Head of caudate nucleus (tissue), 42 donors: Measurements from ENCODE around the gene TM4SF5.
A peak's percentile ranks its signal among the peaks of the same experiment; 100 is the strongest.
"Not testable (repeated sequence)": the region's sequence is repeated elsewhere in the genome, so short reads cannot be mapped to it uniquely, and the experiment has no call there.

Source experiments
- DNase-seq, 42 donors: peaks; one replicate each; pipeline versions ENCODE4 v3.0.0 to v3.0.0-alpha.2; 2020 to 2021; ENCODE audit warnings: mixed read lengths in 7 of 42
- intact Hi-C: fragments of 100-400 bp; cut with DNase I; formaldehyde crosslinking; loops from one replicate; pipeline ENCODE4 v1.15.0; 2022

The TM4SF5 gene

DNA sequence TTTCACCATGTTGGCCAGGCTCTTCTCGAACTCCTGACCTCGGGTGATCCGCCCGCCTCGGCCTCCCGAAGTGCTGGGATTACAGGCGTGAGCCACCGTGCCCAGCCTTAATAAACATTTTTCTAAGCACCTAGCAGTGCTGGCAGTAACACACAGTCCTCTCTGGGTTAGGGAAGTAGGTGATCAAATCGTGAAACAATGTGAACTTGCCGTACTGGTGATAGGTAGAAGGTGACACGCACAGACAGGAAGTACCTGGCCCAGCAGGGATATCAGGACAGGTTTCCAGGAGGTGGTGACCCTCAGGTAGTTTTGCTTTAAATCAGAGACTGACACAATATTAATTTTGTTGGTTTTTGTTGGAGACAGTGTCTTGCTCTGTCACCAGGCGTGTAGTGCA lies 39.8 kb downstream of the TM4SF5 start:
- no peak for DNase-seq
- intact Hi-C loops = no loop called here

DNA sequence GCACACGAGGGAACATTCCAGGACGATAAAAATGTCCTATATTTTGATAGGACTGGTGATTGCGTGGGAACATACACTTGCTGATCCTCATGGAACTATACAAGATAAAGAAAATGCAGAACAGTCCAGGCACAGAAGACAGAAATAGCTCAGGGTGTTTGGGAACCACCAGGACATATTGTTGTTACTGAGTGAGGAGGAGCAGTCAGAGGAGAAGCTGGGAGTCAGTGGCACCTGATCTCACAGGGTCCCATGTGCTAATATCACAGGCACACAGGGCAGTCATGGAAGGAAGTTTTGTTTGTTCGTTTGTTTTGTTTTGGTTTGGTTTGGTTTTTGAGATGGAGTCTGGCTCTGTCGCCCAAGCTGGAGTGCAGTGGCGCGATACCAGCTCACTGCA lies 41.0 kb downstream of the TM4SF5 start:
- intact Hi-C loops = no loop called here
- DNase-seq = no peak

DNA sequence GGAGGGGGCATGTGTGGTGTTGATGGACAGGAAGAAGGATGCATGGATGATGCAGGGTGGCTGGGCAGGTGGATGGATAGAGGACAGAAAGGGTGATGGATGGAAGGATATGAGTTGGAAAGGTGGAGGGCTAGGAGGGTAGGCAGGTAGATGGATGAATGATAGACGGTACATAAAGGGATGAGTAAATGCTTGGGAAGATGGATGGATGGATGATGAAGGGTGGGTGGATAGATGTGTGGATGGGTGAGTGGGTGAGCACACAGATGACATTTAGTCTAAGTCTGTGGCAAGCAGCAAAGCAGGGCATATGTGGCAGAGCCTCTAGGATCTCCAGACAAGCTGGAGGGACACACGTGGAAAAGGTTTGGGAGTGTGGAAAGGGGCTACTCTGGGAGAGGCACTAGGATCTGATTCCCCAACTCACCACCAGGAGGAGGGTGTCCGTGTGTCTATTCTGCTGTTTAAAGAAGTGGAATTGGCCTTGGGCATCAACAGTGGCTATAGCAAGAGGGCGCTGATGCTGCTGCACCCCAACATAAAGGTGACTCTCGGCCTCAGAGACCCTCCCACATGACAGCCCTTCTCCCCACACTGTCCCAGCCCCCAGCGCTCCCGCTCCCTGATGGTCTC lies 43.5 kb downstream of the TM4SF5 start:
- intact Hi-C loops = no loop called here
- peak in 1 of 42 donors; percentile 23 for DNase-seq

DNA sequence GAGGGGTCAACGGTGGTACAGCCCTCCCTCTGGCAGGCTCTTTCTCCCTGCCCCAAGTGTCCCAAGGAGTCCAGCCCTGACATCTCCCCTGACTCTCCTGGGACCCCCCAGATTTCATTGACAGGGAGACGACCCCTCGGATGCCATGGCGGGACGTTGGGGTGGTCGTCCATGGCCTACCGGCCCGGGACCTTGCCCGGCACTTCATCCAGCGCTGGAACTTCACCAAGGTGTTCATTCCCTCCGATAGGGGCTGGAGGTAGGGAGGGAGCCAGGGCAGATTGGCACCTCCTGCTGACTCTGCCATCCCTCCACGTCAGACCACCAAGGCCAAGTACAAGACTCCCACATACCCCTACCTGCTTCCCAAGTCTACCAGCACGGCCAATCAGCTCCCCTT lies 45.1 kb downstream of the TM4SF5 start:
- intact Hi-C loops = no loop called here
- no peak for DNase-seq

DNA sequence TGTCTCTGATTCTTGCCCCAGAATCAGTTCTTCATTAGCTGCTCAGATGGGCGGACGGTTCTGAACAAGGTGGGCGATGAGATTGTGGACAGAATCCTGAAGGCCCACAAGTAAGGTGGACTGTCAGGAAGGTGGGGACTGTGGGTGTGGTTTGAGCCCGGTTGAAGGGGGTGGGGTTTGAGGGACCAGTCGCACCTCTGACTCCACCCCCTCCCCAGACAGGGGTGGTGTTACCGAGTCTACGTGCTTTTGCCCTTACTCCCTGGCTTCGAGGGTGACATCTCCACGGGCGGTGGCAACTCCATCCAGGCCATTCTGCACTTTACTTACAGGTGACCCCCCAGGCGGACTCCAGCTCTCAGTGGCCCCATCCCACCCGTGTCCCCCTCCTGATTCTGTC lies 46.6 kb downstream of the TM4SF5 start:
- intact Hi-C loops = no loop called here

DNA sequence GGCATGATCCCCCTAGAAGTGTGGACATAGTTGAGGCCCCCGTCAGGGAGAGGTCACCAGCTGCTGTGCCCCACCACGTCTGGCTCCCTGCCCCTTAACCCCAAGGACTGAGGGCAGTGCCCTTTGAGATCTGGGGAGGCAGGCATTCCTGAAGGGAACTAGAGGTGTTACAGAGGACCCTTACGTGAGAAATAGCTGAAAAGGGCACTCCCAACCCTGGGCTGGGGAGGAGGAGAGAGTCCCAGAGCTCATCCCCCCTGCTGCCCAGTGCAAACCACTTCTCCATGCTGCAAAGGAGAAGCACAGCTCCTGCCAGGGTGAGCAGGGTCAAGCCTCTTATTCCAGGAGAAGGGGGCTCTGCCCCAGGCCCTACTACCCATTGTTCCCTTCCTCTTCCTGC lies 51.1 kb downstream of the TM4SF5 start:
- intact Hi-C loops = no loop called here

More for the DNA sequence above, 46.6 kb downstream of the TM4SF5 start:
- DNase-seq = no peak

DNA sequence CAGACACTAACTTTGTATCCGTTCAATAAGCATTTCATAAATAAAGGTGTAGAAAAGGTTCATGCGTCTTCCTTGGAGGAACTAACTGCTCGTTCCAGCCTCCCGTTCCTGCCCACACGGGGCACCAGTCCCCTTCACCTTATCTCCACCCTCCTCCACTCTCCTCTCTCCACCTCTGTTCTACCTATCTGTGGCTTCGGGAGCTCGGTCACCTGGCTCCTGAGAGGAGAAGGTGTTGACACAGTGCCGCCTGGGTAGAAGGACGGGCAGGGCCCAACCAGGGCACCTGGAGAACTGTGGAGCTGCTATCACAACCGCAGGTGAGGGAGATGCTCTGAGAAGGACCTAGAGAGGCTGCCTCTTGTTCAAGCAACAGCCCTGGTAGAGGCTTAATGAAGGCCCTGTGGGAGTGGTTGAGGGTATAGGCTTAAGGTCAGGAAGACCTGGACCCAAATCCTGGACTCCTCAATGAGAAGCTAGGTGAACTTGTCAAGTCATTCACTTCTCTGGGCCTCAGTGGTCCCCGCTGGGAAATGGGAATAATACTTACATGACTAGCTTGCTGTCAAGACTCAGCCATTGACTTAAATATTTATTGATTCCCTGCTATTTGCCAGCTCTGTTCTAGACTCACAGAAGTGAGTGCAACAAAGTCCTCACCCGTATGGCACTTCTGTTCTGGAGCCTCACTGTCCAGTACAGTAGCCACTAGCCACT lies 51.8 kb downstream of the TM4SF5 start:
- no peak for DNase-seq
- intact Hi-C loops = no loop called here

More for the DNA sequence above, 51.1 kb downstream of the TM4SF5 start:
- no peak for DNase-seq

DNA sequence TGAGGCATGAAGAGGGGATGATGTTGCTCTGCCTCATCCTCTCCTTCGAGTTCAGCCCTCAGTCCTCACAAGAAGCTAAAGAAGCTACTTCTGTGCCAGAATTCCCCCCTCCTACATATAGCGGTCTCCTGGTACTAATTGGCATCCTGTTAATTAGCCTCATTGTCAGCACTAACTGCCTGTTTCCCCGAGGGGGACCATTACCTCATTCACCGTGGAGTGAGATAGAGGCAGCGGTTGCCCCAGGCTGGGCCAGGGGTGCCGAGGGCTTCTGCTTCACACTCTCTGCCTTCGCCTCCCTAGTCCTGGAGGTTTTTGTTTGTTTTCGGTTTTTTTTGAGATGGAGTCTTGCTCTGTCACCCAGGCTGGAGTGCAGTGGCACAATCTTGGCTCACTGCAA lies 55.7 kb downstream of the TM4SF5 start:
- no peak for DNase-seq
- intact Hi-C loops = no loop called here

DNA sequence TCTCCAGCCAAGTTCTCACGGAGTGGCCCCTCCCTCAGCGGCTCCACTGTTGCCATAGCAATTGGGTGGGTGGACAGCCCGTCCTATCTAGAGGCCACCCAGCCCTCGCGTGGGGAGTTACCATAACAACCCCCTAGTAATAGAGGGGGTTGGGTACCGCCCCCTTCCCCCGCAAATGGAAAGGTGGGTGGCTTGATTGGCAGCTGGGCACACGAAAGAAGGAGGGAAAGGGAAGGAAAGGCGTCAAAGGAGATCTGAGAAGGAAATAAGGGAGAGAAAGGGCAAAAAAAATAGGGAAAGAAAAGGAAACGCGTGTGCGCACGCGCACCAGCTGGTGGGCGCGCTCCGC lies 61.1 kb downstream of the TM4SF5 start:
- not testable (repeated sequence) for DNase-seq
- intact Hi-C loops = loop anchor here (2.0 to 10.0 kb wide), 2 partner anchors 42 to 52 kb away; no protein-coding TSS in a partner anchor
